ENCODE data around the gene GARS1. TPM values are rescaled to one million over a fixed set of nuclear protein-coding genes. Genes with fewer than 3 reads are reported as not detected.

The GARS1 gene
- total and polyA plus RNA-seq, 2 experiments from 2014 or later = 313 to 471 TPM

DNA sequence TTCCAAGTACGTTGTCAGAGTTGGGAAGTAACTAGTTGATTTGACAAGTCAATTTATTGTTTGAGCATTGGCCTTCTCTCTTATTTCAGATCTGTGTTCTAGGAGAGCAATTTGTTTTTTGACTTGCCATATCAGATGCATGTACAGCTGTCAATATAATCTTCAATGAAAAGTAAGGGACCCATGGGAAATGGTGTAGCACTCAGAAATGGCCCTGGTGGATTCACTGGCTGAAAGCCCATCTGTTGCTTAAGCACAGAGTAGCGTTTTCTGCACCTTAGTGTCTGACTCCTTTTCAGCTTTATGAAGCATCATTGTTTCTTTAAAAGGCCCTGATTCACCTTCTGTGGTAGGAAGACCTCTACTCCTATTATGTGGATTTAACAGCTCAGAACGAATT lies 10.2 kb downstream of the GARS1 start:
- Histone ChIP-seq H3K4me2 (ENCODE audit: unreplicated experiment) (no peak overlapping the region), H3F3A (ENCODE audit: insufficient read depth) (peaks cover 85% of the 10 kb centered on the region), H3K9ac (no peak overlapping the region), H3K79me2 (ENCODE audit: insufficient read depth) (peaks cover 100% of the 10 kb centered on the region), H3K4me1 (ENCODE audit: insufficient read depth) (peaks cover 7% of the 10 kb centered on the region; the same call in 1 of the 2 replicates), H3K4me3 (no peak overlapping the region), H3K27ac (peak overlapping the region; percentile 29; the same call in 1 of the 2 replicates), H2AFZ (no peak overlapping the region), H3K9me2 (ENCODE audit: insufficient read depth) (no peaks in the 10 kb centered on the region), H3K9me3 (ENCODE audit: low read depth) (no peaks in the 10 kb centered on the region), H3K36me3 (ENCODE audit: low read depth) (peaks cover 97% of the 10 kb centered on the region), H4K20me1 (ENCODE audit: insufficient read depth) (peaks cover 36% of the 10 kb centered on the region), H3K27me3 (replicated peaks; ENCODE audit: insufficient read depth) (no peaks in the 10 kb centered on the region)
- in situ Hi-C loops (cut with MboI) = no loop called here
- WGBS, 2 experiments (ENCODE audit: low coverage in 1 of 2, low lambda C conversion rate in 2 of 2, missing lambda C conversion rate in 2 of 2) = 47 to 58% methylated on average over 3 of the region's 3 CpGs
- peak; percentile 36 for DNase-seq
- TF ChIP-seq EZH2 (IDR thresholded peaks at IDR 0.05; ENCODE audit: insufficient read depth, poor library complexity, severe bottlenecking) (no peak), EZH2phosphoT487 (IDR thresholded peaks at IDR 0.05; ENCODE audit: insufficient read depth, low read depth) (no peak)

- H3K9ac ChIP-seq = no peak overlapping the region
- H3K4me2 ChIP-seq (ENCODE audit: unreplicated experiment) = no peak overlapping the region
- H3F3A ChIP-seq (ENCODE audit: insufficient read depth) = peaks cover 85% of the 10 kb centered on the region
- H3K9me3 ChIP-seq (ENCODE audit: low read depth) = no peaks in the 10 kb centered on the region
- H3K27ac ChIP-seq = peak overlapping the region; percentile 29; the same call in 1 of the 2 replicates
- DNase-seq = peak; percentile 38
- WGBS, 2 experiments (ENCODE audit: low coverage in 1 of 2, low lambda C conversion rate in 2 of 2, missing lambda C conversion rate in 2 of 2) = 75 to 84% methylated on average over 3 of the region's 3 CpGs
- no peaks in the 10 kb centered on the region for H3K27me3 ChIP-seq (replicated peaks; ENCODE audit: insufficient read depth)
- peaks cover 45% of the 10 kb centered on the region for H4K20me1 ChIP-seq (ENCODE audit: insufficient read depth)
- H3K9me2 ChIP-seq (ENCODE audit: insufficient read depth) = no peaks in the 10 kb centered on the region
- TF ChIP-seq EZH2 (IDR thresholded peaks at IDR 0.05; ENCODE audit: insufficient read depth, poor library complexity, severe bottlenecking) (no peak), EZH2phosphoT487 (IDR thresholded peaks at IDR 0.05; ENCODE audit: insufficient read depth, low read depth) (no peak)
- H2AFZ ChIP-seq = no peak overlapping the region
- peaks cover 97% of the 10 kb centered on the region for H3K36me3 ChIP-seq (ENCODE audit: low read depth)
- peaks cover 14% of the 10 kb centered on the region; the same call in 1 of the 2 replicates for H3K4me1 ChIP-seq (ENCODE audit: insufficient read depth)
- in situ Hi-C loops (cut with MboI) = no loop called here
- H3K4me3 ChIP-seq = no peak overlapping the region
- peaks cover 100% of the 10 kb centered on the region for H3K79me2 ChIP-seq (ENCODE audit: insufficient read depth)
Observed at GRCh38 chr7:30605832-30606231, 11.2 kb downstream of the GARS1 start.

- WGBS, 2 experiments (ENCODE audit: low coverage in 1 of 2, low lambda C conversion rate in 2 of 2, missing lambda C conversion rate in 2 of 2) = 59 to 65% methylated on average over 6 of the region's 6 CpGs
- H3K9ac ChIP-seq = peak overlapping the region; percentile 18; the same call in 1 of the 2 replicates
- peak overlapping the region; percentile 4 for H3K4me2 ChIP-seq (ENCODE audit: unreplicated experiment)
- no peak for TF ChIP-seq EZH2 (IDR thresholded peaks at IDR 0.05; ENCODE audit: insufficient read depth, poor library complexity, severe bottlenecking)
- no peak for TF ChIP-seq EZH2phosphoT487 (IDR thresholded peaks at IDR 0.05; ENCODE audit: insufficient read depth, low read depth)
- H3K9me3 ChIP-seq (ENCODE audit: low read depth) = no peaks in the 10 kb centered on the region
- H3K9me2 ChIP-seq (ENCODE audit: insufficient read depth) = no peaks in the 10 kb centered on the region
- H3K4me3 ChIP-seq = no peak overlapping the region
- no peaks in the 10 kb centered on the region for H3K27me3 ChIP-seq (replicated peaks; ENCODE audit: insufficient read depth)
- in situ Hi-C loops (cut with MboI) = no loop called here
- peaks cover 97% of the 10 kb centered on the region for H3K36me3 ChIP-seq (ENCODE audit: low read depth)
- peak; percentile 71 for DNase-seq
- peaks cover 36% of the 10 kb centered on the region for H3K4me1 ChIP-seq (ENCODE audit: insufficient read depth)
- peaks cover 100% of the 10 kb centered on the region for H3K79me2 ChIP-seq (ENCODE audit: insufficient read depth)
- peak overlapping the region; percentile 62 for H3K27ac ChIP-seq
- no peak overlapping the region for H2AFZ ChIP-seq
- peaks cover 91% of the 10 kb centered on the region for H3F3A ChIP-seq (ENCODE audit: insufficient read depth)
- H4K20me1 ChIP-seq (ENCODE audit: insufficient read depth) = peaks cover 58% of the 10 kb centered on the region
Observed at GRCh38 chr7:30612658-30613265, 18.1 kb downstream of the GARS1 start.

- peak overlapping the region; percentile 62 for H3K27ac ChIP-seq
- peak overlapping the region; percentile 4 for H3K4me2 ChIP-seq (ENCODE audit: unreplicated experiment)
Observed at GRCh38 chr7:30613366-30614325, 19.0 kb downstream of the GARS1 start.

More at GRCh38 chr7:30613366-30614325, 19.0 kb downstream of the GARS1 start:
- H4K20me1 ChIP-seq (ENCODE audit: insufficient read depth) = peaks cover 50% of the 10 kb centered on the region; the same call in 1 of the 2 replicates
- H3K9me3 ChIP-seq (ENCODE audit: low read depth) = no peaks in the 10 kb centered on the region
- peak overlapping the region; percentile 18; the same call in 1 of the 2 replicates for H3K9ac ChIP-seq
- in situ Hi-C loops (cut with MboI) = no loop called here
- H3K9me2 ChIP-seq (ENCODE audit: insufficient read depth) = no peaks in the 10 kb centered on the region
- peaks cover 87% of the 10 kb centered on the region for H3F3A ChIP-seq (ENCODE audit: insufficient read depth)
- peak; percentile 46 for DNase-seq
- no peak for TF ChIP-seq EZH2 (IDR thresholded peaks at IDR 0.05; ENCODE audit: insufficient read depth, poor library complexity, severe bottlenecking)
- no peak for TF ChIP-seq EZH2phosphoT487 (IDR thresholded peaks at IDR 0.05; ENCODE audit: insufficient read depth, low read depth)
- WGBS, 2 experiments (ENCODE audit: low coverage in 1 of 2, low lambda C conversion rate in 2 of 2, missing lambda C conversion rate in 2 of 2) = 96 to 98% methylated on average over 4 of the region's 4 CpGs
- peaks cover 29% of the 10 kb centered on the region for H3K4me1 ChIP-seq (ENCODE audit: insufficient read depth)
- no peaks in the 10 kb centered on the region for H3K27me3 ChIP-seq (replicated peaks; ENCODE audit: insufficient read depth)
- no peak overlapping the region for H3K4me3 ChIP-seq
- H3K79me2 ChIP-seq (ENCODE audit: insufficient read depth) = peaks cover 100% of the 10 kb centered on the region
- peaks cover 97% of the 10 kb centered on the region for H3K36me3 ChIP-seq (ENCODE audit: low read depth)
- H2AFZ ChIP-seq = no peak overlapping the region
